Smooth muscle cell of the brain vasculature (primary cell): ENCODE results near the gene PRDM12.
"Not testable (repeated sequence)": the region's sequence is repeated elsewhere in the genome, so short reads cannot be mapped to it uniquely, and the experiment has no call there.

Source experiments
- DNase-seq: peaks from one replicate; pipeline ENCODE4 v3.0.0-alpha.2; 2012; ENCODE audit warnings: low read depth, low spot score

Gene PRDM12

DNA sequence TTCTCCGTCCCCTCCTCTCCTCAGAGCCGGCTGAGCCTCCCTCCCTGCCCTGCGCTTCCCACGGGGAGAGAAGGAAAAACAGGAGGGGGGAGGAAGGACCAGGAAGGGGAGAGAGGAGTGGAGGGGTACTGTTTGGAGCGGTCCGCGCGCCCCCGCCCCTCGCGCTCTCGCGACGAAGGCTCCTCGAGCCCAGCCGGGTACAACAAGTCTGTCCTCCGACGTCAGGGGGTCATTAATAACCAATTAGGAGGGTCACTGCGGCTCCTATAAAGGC, 480 bp upstream of the PRDM12 start:
- DNase-seq: no peak

DNA sequence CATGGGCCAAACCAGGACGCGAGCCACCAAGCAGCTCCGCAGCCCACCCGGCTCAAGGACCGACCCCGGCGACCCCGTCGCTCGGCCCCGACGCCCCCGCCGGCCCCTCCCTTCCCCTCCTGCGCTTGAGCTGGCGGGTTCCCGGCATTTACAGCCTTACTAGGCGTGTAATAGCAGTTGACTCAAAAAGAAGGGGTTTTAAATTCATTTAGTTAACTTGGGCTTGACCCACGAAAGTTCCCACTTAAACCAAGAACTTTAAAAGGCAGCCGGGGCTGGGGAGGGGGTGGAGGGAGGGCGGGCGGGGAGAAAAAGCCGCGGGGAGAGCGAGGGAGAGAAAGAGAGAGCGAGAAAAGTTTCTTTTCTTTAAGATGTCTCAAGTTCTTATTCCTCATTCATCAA, 636 bp downstream of the PRDM12 start:
- no peak for DNase-seq

DNA sequence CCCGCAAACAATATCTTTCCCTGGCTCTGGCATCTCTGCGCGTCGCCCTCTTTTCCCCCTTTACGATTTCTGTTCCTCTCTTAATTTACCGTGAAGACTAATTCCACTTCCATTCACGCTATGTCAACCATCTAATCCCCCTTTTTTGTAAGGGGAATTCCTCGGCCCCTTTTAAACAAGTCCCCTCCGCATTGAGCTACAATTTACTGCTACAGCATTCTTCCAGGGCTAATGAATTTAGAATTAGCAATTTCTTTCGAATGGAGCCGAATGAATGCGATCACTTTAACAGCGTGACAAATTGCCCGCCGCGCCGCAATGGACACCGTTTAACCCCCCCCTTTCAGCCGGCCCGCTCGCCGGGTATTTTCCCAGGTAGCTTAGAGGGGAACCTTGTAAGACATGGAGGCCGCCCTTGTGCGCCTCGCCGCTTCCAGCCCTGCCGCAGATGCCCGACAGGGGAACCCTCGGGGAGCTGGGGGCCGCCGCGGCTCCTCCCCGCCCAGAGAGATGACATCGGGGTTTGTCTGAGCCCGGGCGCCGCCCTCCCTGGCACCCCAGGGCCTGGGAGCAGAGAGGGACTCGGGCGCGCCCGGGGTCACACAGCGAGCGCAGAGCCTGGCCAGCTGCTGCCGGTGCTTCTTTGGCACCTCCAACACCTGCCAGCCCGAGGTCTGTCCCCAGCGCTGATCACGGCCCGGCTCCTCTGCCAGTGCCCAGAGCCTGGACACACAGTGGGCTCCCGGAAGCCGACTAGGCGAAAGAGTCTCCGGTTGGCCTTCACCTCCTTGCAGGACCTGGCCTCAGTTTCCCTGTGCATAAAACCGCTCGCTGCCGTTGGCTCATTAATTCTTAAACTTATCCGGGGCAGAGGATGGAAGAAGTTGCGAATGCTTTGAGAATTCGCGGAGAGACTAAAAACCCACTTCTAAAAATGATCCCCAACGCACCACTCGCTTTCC, 1.3 kb downstream of the PRDM12 start:
- no peak for DNase-seq

DNA sequence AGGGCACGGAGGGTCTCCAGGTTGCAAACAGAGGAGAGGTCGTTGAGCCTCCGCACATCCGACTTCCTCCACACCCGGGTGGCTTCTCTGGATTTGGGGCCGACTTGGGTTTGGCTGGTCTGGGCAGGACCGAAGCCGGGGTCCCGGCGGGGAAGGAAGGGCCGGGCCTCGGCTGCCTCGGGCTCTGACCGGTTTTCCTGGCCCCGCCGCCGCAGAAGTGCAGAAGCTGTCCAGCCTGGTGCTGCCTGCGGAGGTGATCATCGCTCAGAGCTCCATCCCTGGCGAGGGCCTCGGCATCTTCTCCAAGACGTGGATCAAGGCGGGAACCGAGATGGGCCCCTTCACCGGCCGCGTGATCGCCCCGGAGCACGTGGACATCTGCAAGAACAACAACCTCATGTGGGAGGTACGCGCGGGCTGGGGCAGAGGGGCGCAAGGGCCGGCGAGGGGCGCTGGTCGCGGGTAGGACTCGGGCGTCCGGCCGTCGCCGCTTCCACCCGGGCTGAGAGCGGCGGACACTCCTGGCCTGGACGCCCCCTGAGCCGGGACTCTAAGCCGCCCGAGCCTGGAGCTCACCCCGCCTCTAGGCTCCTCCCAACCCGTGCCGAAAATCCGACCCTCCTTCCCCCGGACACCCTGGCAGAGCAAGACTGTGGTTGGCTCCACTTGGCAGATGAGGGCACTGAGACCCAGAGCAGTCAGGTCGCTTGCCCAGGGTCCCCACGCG, 2.2 kb downstream of the PRDM12 start:
- DNase-seq: no peak

DNA sequence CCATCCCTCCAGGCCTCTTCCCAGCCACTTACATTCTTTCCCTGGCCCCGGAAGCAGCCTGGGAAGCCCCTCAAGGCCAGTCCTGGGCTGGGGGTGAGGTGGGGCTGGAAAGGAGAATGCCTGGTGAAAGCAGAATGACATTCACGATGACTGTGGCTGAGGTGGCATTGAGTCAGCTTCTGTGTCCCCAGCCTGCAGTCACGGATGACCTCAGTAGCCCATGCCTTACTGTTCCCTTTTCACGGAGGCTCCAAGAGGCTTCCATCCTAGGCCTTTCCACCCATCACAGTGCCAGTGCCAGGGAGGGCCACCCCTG, 2.7 kb downstream of the PRDM12 start:
- DNase-seq: no peak

DNA sequence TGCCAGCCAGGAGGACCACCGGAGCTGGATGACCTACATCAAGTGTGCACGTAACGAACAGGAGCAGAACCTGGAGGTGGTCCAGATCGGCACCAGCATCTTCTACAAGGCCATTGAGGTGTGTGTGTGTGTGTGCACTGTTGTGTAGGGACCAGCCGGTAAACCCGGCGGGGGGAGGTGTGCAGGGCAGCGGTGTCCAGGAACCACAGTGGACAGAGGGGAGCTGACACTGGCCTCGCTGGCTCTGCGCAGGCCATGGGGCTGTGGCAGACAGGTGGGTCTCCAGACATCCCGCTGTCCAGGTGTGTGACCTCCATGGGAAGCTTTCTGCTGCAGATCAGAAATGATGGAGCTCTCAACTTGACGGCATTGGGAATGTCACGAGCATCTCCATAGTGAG, 3.8 kb downstream of the PRDM12 start:
- no peak for DNase-seq

DNA sequence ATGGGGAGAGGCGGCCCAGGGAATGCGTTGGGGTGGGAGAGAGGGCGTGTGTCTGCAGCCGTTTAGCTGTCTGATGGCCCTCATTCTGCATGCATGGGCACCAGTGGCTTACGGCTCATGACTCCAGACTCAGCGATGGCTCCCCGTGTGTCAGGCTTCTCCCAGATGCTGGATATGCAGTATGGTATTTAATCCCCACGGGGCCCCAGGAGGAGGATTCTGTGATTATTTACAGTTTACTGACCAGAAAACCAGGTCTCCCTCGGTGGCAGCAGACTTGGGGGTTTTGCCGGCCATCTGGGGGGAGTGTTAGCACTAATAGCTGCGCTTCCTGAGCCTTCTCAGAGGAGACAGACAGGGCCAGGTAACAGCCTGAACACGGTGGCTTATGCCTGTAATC, 4.3 kb downstream of the PRDM12 start:
- DNase-seq: no peak

DNA sequence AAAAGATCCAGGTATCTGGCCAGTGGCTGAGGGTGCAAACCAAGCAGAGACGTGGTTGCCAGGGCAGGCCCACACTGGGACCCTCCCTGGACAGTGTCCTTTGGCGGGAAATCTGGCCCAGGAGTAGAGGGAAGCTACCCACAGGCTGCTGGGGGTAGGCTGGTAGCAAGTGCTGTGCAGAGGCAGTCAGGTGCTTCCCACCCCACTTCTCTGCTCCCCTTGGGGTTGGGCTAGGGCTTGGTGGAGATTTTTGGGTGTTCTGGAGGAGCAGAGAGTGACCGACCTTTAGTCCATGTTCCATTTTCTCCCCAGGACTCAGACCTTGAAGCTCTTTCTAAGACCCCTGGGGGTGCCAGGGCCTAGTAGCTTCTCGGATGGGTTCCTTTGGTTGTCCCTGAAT, 5.6 kb downstream of the PRDM12 start:
- no peak for DNase-seq

DNA sequence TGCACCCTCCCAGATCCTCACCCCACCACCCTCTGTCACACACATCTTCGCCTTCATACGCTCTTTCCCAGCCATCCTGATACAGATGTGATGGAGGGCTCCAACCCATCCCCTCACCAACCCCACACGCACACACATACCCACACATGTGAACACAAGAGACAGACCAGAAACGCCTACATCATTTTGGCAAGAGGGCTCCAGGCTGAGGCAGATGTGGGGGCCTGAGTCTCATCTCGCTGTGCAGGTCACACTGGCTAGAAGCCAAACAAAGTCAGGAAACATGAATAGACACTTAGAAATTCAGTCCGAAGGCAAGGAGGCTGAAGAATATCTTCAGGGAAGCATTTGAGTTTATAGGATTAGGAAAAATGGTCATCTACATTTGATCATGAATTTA, 6.2 kb downstream of the PRDM12 start:
- no peak for DNase-seq

DNA sequence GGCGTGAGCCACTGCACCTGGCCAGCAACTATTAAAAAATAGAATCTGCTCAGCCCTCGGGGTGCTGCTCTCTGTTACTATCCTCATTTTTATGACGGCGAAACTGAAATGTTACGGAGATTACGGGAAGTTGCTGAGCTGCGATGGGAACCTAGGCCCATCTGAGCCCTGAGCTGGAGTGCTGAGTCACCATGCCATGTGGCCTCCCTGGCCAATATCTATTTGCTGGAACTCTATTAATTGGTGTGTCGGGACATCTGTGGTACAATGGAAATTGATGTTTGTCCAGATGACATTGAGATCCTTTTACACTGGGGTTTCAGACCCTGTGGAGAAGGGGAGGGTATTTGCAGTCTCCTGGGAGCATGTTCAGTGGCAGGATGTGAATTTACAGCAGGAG, 8.1 kb downstream of the PRDM12 start:
- DNase-seq: no peak

DNA sequence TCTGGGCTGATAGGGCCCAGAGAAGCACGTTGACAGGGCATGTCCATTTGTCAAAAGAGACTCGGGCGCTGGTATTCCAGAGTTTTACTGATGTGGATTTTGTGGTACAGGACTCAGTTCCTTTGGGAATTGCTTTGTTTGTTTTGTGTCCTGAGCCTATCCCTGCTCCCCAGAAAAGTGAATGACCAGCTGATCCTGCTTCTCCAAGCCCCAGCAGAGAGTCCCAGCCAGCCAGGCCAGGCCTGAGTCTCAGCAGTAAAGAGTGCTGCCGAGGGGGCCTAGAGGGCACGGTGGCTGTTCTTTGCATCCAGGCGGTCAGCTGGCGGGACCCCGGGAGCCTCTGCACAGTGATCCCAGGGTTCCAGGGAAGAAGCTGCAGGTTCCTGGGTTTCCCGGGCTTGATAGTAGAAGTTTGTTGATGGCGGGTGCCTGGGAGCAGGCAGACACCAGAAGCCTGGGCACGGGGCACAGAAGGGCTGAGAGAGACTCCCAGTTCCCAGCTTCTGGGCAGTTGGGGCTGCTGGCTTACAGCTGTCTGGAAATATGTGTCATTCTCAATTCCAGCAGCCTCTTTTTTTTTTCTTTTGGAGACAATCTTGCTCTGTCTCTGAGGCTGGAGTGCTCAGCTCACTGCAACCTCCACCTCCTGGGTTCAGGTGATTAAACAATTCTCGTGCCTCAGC, 8.7 kb downstream of the PRDM12 start:
- DNase-seq: no peak

DNA sequence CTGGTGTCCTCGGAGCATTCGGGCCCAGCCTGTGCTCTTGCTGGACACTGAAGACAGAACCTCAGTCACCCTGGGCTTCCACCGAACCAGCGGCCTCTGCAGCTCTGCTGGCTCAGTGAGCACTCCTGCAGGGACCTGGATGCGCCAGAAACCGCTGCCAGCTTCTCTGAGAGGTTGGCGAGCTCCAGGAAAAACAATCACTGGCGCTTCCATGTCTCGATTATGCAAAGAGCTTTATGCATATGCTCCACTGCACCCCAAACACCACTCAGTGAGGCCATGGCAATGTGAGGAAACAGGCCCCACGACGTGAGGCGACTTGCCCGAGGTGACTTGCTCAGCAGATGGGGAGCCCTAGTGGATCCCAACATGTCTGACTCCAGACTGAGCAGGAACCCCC, 11.0 kb downstream of the PRDM12 start:
- DNase-seq: no peak

DNA sequence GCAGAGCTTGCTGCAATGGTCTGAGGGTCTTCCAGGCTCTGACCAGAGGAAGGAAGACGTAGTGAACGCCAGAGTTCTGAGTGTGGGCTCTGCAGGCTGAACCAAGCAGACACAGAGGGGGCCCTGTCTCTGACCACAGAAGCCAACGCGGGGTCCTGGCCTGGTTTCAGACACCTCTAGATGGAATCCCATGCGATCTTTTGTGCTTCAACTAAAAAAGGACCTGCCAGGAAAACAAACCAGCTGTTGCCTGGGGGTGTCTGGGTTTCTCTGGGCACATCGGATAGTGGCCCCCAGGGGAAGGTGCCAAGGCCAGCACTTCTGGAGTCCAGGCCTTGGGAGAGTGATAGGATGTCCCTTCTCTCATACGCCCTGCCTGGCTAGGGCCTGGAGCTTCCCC, 12.9 kb downstream of the PRDM12 start:
- no peak for DNase-seq

DNA sequence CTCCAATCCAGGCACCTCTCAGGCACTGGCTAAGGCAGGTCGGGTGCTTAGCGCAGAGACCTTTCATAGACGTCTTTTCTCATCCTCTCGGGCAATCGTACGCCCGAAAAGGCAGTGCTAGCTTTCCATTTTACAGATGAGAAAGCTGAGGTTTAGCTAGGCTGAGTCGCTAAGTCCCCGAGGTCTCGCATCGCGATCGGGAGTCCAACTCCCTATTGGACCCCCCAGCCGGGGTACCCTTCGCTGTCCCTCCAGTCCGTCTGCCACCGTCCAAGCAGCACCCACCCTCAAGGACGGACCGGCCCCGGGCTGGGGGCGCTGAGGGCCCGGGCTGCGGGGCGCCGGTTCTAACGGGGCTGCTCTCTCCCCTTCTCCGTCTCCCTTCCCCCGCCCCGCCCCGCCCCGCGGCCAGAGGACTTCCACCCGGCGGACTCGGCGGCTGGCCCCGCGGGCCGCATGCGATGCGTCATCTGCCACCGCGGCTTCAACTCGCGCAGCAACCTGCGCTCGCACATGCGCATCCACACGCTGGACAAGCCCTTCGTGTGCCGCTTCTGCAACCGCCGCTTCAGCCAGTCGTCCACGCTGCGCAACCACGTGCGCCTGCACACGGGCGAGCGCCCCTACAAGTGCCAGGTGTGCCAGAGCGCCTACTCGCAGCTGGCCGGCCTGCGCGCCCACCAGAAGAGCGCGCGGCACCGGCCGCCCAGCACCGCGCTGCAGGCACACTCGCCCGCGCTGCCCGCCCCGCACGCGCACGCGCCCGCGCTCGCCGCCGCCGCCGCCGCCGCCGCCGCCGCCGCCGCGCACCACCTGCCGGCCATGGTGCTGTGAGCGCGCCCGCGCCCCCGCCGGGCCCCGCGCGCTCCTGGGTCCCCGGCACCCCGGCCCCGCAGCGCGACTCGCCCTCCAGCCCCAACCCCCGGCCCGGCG, 16.7 kb downstream of the PRDM12 start:
- DNase-seq: no peak

DNA sequence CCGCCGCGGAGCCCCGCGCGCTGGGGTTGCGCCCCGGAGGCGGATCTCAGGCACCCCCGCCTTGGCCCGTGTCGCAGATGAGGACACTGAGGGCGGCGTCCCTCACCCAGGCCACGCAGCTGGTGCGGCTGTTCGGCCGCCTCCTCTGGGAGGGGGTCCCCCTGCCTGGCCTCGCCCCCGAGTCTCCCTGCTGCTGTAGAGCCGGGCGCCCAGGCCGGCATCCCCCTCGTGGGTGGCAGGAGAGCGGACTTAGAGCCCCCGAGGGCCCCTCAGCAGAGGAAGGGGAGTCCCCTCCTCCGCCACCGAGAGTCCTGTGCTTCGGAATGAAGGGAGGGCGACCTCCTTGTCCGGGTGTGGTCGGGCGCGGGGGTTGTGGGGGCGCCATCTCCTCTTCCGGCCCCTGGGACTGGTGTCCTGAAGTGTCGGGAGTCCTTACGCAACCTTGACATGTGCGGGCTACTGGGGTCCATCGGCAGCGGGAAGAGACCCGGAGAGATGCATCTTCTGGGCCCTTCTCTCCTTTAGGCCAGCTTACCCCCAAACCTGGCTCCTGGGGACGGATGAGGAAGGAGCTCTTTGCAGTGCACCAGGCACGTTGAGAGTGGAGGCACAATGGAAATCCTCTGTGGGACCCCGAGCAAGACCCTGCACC, 17.5 kb downstream of the PRDM12 start:
- no peak for DNase-seq

DNA sequence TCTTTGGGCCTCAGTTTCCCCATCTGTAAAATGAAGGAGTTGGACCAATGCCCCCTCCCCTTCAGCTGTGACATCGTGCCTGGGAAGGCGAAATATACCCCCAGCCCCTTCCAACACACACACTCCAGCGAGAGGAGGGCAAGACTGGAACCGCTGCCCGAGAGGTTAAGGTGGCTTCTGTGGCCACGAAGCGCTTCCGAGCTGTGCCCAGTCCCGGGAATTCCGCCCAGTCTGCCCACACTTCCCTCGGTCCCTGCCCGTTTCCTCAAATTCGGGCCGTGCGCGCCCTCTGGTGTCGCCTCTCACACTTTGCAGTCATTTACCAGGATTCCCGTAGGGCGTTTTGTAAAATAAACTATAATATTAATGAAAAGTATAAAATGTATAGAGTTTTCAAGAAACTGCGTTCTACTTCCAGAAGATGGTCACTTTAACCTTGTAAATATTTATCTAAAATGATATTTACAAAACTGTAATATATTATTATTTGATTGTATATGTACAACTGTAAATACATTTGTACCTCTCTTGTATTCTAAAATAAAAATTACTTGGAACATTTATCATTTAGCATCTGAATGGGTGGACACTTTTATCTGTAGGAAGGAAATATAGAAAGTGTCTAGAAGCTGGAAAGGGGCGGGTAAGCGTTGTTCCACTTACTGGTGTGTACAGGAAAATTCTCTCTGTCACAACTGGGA, 18.2 kb downstream of the PRDM12 start:
- DNase-seq: no peak

DNA sequence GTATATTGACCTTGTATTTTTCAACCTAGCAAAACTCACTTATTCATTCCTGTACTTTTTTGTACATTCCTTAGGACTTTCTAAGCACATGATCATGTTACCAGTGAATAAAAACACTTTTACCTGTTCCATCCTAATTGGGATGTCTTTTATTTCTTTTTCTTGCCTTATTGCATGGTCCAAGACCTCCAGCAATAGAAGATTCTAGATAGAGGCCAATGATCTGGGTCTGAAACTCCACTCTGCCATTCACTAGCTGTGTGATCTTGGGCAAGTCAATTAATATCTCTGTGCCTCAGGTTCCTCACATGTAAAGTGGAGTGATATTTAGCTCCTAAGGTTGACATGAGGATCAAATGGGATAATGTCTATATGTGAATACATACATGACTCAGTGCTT, 20.7 kb downstream of the PRDM12 start:
- DNase-seq: no peak

DNA sequence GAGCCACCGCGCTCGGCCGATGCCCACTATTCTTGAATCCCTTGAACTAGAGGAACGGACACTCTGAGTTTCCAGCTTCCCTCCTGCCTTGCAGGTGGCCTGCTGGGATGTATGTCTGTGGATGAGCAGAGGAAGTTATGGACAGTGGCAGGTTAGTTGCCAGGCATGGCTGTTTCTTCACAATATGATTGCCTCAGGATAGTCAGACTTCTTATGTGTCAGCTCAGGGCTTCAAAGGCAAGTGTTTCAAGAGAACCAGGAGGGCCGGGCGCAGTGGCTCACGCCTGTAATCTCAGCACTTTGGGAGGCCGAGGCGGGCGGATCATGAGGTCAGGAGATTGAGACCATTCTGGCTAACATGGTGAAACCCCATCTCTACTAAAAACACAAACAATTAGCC, 21.6 kb downstream of the PRDM12 start:
- DNase-seq: not testable (repeated sequence)

DNA sequence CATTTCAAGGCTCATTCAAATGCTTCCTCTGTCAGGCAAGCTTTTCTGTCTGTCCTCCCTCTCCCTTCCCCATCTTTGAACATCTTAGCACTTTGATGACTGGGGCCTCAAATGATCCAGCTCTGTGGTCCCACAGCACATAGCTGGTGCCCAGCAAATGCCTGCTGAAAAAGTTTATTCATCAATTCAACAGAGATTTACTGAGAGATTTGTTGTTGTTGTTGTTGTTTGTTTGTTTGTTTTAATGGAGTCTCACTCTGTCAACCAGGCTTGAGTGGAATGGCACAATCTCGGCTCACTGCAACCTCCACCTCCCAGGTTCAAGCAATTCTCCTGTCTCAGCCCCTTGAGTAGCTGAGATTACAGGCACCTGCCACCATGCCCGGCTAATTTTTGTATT, 23.2 kb downstream of the PRDM12 start:
- DNase-seq: no peak

DNA sequence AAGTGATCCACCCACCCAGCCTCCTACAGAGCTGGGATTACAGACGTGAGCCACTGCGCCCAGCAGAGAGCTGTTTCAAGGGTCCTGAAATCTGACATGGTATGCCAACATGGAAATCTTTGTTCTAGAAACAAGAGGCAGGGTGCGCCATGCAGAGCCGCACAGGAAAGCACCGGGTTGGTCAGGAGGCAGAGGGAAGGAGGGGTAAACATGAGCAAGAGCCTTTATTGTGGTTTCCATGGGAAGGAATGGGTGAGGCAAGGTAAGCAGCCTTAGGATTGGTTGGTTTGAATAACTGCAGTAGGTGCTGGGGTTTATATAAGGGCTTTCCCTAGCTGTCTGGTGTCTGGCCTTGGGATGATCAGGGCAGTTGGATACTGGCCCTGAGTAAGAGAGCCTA, 23.7 kb downstream of the PRDM12 start:
- DNase-seq: no peak

DNA sequence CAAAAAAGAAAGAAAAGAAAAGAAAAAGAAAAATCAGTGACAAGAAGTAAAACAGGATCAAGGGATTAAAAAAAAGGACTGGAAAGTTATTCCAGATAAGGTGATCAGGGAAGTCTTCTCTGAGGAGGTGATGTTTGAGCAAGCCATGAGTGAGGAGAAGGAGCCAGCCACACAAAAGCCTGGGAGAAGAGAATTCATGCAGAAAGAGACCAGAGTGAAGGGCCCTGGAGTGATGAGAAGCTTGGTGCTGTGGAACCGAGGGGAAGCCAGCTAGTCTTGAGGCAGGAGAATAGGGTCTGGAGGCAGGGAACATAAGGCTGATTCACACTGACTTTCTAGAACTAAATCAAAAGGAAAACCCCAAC, 25.2 kb downstream of the PRDM12 start:
- no peak for DNase-seq
